K562 (cell line): ENCODE data around the gene PPT1. TPM values are rescaled to one million over a fixed set of nuclear protein-coding genes. Genes with fewer than 3 reads are reported as not detected.

Experiments
- ARID2 ChIP-seq: fragments of 450-650 bp; IDR thresholded peaks from 2 replicates; pipeline ENCODE4 v1.6.1; 2017; ENCODE audit warnings: antibody characterized with exemption, mild to moderate bottlenecking
- CEBPB ChIP-seq: fragments of 450-650 bp; IDR thresholded peaks from 2 replicates; pipeline ENCODE4 v1.6.1; 2016; ENCODE audit warnings: missing genetic modification characterization, missing compliant biosample characterization
- FOS ChIP-seq: IDR thresholded peaks from 3 replicates; pipeline ENCODE4 v1.6.1; 2011; ENCODE audit not compliant: insufficient read length; ENCODE audit errors: extremely low read depth
- HEY1 ChIP-seq: fragments of 250-450 bp; sonication (Bioruptor Pico); IDR thresholded peaks from 2 replicates; pipeline ENCODE4 v1.5.0; 2020; ENCODE audit warnings: mild to moderate bottlenecking, moderate library complexity, borderline replicate concordance
- KDM2B ChIP-seq: fragments of 250-450 bp; sonication (Bioruptor Pico); IDR thresholded peaks from 2 replicates; pipeline ENCODE4 v1.8.0; 2021; ENCODE audit warnings: mild to moderate bottlenecking, moderate library complexity
- MCM2 ChIP-seq: fragments of 450-650 bp; IDR thresholded peaks from 2 replicates; pipeline ENCODE4 v1.6.1; 2017; ENCODE audit warnings: low read depth, mild to moderate bottlenecking
- MYC ChIP-seq, 2 experiments: fragments of 250-450 bp in 1 of 2; sonication (Bioruptor Pico) in 1 of 2; IDR thresholded peaks; 2 replicates each; pipeline versions ENCODE4 v1.5.1 to v1.6.1; 2012 to 2021; ENCODE audit warnings: low read depth in 2 of 2, borderline replicate concordance in 1 of 2, improper control_type of control experiment in 1 of 2, low read length in 1 of 2, mild to moderate bottlenecking in 1 of 2, moderate library complexity in 1 of 2
- NR2C2 ChIP-seq, 2 experiments: fragments of 200-800 bp in 1 of 2; sonication (Bioruptor generic) in 1 of 2; sonication (generic) in 1 of 2; formaldehyde crosslinking in 1 of 2; IDR thresholded peaks; 2 replicates each; pipeline versions ENCODE4 v1.6.1 to v1.8.0; 2016 to 2022; ENCODE audit warnings: mild to moderate bottlenecking in 1 of 2, missing compliant biosample characterization in 1 of 2, missing genetic modification characterization in 1 of 2, missing genetic modification reagents in 1 of 2
- POLR3A ChIP-seq: IDR thresholded peaks from 2 replicates; pipeline ENCODE4 v1.6.1; 2011; ENCODE audit warnings: borderline replicate concordance, mild to moderate bottlenecking, moderate library complexity; ENCODE audit not compliant: insufficient read length, insufficient read depth; ENCODE audit errors: extremely low read depth
- RBBP5 ChIP-seq: fragments of 200-600 bp; sonication (generic); IDR thresholded peaks from 2 replicates; pipeline ENCODE4 v1.6.1; 2012; ENCODE audit warnings: borderline replicate concordance, mild to moderate bottlenecking, low read length, control low read depth, inconsistent platforms; ENCODE audit not compliant: insufficient read depth, poor library complexity, severe bottlenecking
- RFX7 ChIP-seq: fragments of 250-450 bp; sonication (Bioruptor Pico); IDR thresholded peaks from 2 replicates; pipeline ENCODE4 v1.5.1; 2021; ENCODE audit warnings: mild to moderate bottlenecking
- SP1 ChIP-seq: sonication (generic); formaldehyde crosslinking; IDR thresholded peaks from 2 replicates; pipeline ENCODE4 v1.8.1; 2022; ENCODE audit warnings: mild to moderate bottlenecking, missing genetic modification reagents
- TAF15 ChIP-seq: fragments of 200-400 bp; formaldehyde crosslinking; IDR thresholded peaks from 2 replicates; pipeline ENCODE4 v1.6.1; 2017; ENCODE audit warnings: mild to moderate bottlenecking, low read depth, low read length, moderate library complexity
- TBP ChIP-seq: optimal IDR thresholded peaks from 2 replicates; pipeline ENCODE3; 2011; ENCODE audit warnings: low read depth, low read length, improper control_type of control experiment
- TEAD1 ChIP-seq, 2 experiments: fragments of 450-650 bp in 1 of 2; sonication (generic) in 1 of 2; formaldehyde crosslinking; IDR thresholded peaks; 2 replicates each; pipeline versions ENCODE4 v1.4.0 to v1.8.0; 2020 to 2022; ENCODE audit warnings: mild to moderate bottlenecking in 2 of 2, missing genetic modification reagents in 1 of 2
- YBX1 ChIP-seq: fragments of 450-650 bp; IDR thresholded peaks from 2 replicates; pipeline ENCODE4 v1.7.1; 2016; ENCODE audit warnings: mild to moderate bottlenecking
- ZBTB49 ChIP-seq: sonication (generic); formaldehyde crosslinking; IDR thresholded peaks from 2 replicates; pipeline ENCODE4 v1.8.0; 2022; ENCODE audit warnings: missing genetic modification reagents, mild to moderate bottlenecking, borderline replicate concordance
- ZFP36 ChIP-seq: fragments of 150-350 bp; IDR thresholded peaks from 2 replicates; pipeline ENCODE4 v1.6.1; 2018; ENCODE audit warnings: low read length, low read depth; ENCODE audit not compliant: partially characterized antibody
- ZNF140 ChIP-seq: fragments of 250-450 bp; sonication (Bioruptor Pico); IDR thresholded peaks from 2 replicates; pipeline ENCODE4 v1.8.0; 2021; ENCODE audit warnings: moderate library complexity, mild to moderate bottlenecking, inconsistent platforms
- ZNF217 ChIP-seq: sonication (generic); formaldehyde crosslinking; IDR thresholded peaks from 2 replicates; pipeline ENCODE4 v1.8.0; 2022; ENCODE audit warnings: mild to moderate bottlenecking, missing genetic modification reagents
- ZNF224 ChIP-seq: sonication (generic); formaldehyde crosslinking; IDR thresholded peaks from 2 replicates; pipeline ENCODE4 v1.8.0; 2022; ENCODE audit warnings: mild to moderate bottlenecking, missing genetic modification reagents
- ZNF589 ChIP-seq: fragments of 200-800 bp; sonication (Bioruptor generic); IDR thresholded peaks from 2 replicates; pipeline ENCODE4 v1.6.1; 2016; ENCODE audit warnings: low read depth, missing genetic modification characterization, missing compliant biosample characterization
- ZNF696 ChIP-seq: fragments of 250-450 bp; sonication (Bioruptor Pico); conservative IDR thresholded peaks from 2 replicates; pipeline ENCODE4 v1.4.0; 2020; ENCODE audit warnings: mild to moderate bottlenecking, moderate library complexity
- polyA plus RNA-seq, 8 experiments: library from polyadenylated mRNA; depleted of rRNA in 4 of 8; stranded (reverse) in 5 of 8; unstranded in 3 of 8; fragments of >200 nt; fragmentation: Nextera tagmentation in 2 of 8; fragmentation: Illumina TruSeq in 1 of 8; extraction: Ambion mirVana in 2 of 8; extraction: Trizol in 1 of 8; gene quantifications; 2 replicates each; pipeline versions ENCODE4 v1.2.1 to v1.2.3, GENCODE V29; 2011 to 2014; ENCODE audit warnings: inconsistent platforms in 1 of 8, missing spikeins in 1 of 8
- total RNA-seq, 7 experiments: library from RNA; depleted of rRNA in 6 of 7; stranded (reverse); fragments of >200 nt in 6 of 7; fragmentation: Illumina TruSeq in 2 of 7; extraction: Trizol in 2 of 7; gene quantifications; 2 replicates each; pipeline versions ENCODE4 v1.2.1 to v1.2.3, GENCODE V29; 2011 to 2021; ENCODE audit warnings: low replicate concordance in 1 of 7
- TF ChIP-seq, protein P1 (sequence below): fragments of 250-450 bp; sonication (Bioruptor Pico); IDR thresholded peaks from 2 replicates; pipeline ENCODE4 v1.8.0; 2021; ENCODE audit warnings: moderate library complexity, mild to moderate bottlenecking, inconsistent platforms
- TF ChIP-seq, protein P2 (sequence below): sonication (generic); formaldehyde crosslinking; IDR thresholded peaks from 2 replicates; pipeline ENCODE4 v1.8.0; 2022; ENCODE audit warnings: mild to moderate bottlenecking, missing genetic modification reagents

The PPT1 gene
- total and polyA plus RNA-seq, 9 of the 15 experiments (the other 6 are each of a cell fraction or from before 2014, with no cell fraction given), result 72.2 to 285 (median 143) TPM

DNA sequence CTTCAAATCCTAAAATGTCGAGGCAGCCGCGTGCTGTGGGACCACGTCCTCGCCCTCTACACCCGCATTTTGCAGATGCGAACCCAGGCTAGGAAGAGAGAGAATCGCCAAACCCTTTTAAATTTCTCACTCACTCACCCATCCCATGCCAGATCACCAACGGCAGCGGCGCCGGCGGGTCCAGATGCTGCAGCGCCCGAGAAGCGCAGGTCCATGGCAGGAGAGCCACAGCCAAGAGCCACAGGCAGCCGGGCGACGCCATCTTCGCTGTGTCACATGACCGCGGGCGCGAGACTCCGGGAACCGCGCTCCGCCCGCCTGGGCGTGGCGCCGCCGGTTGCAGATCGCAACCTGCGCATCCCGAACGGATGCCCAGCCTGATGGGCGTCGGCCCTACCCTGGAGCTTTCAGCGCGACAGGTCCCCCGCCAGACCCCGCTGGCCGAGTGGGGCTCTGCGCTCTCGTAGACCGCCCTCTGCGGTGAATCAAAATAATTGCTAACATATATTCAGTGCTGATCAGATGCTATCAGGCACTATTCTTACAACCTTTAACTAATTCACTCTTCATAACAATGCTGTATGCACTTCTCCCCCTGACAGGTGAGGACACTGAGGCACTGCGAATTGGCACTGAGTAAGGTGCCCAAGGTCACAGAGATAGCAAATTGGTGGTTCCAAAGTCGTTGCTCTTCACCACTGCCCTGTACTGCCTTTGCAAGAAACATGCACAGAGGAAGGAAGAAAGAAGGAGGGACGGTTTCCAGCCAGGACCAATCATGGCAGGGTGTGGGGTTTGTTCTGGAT is at the start of gene PPT1 (continued):
- TF ChIP-seq RBBP5, result peak; percentile 96
- TF ChIP-seq, protein P1, sequence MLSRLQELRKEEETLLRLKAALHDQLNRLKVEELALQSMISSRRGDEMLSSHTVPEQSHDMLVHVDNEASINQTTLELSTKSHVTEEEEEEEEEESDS (CRISPR knock-in tag), result no peak
- TF ChIP-seq ZFP36, result peak; percentile 14
- TF ChIP-seq ZNF224 (CRISPR knock-in tag), result peak; percentile 98
- peak; percentile 98 for TF ChIP-seq ZBTB49
- no peak for TF ChIP-seq CEBPB (tag)
- no peak for TF ChIP-seq ARID2
- TF ChIP-seq HEY1 (CRISPR knock-in tag), result no peak
- peak; percentile 52 to 90; a peak in 3 of 4 replicates for TF ChIP-seq TEAD1 (CRISPR knock-in tag; IDR thresholded peaks at IDR 0.05)
- TF ChIP-seq TBP, result peak; percentile 91
- peak; percentile 87; the same call in 1 of the 2 replicates for TF ChIP-seq ZNF217 (CRISPR knock-in tag)
- peak; percentile 87 for TF ChIP-seq NR2C2 (CRISPR knock-in tag; IDR thresholded peaks at IDR 0.05)
- TF ChIP-seq NR2C2 (tag; IDR thresholded peaks at IDR 0.05), result no peak; the same call in 1 of the 2 replicates
- TF ChIP-seq MCM2, result no peak
- TF ChIP-seq MYC (IDR thresholded peaks at IDR 0.05; ENCODE audit: low read depth, low read length), result peak; percentile 82
- no peak for TF ChIP-seq MYC (CRISPR knock-in tag; IDR thresholded peaks at IDR 0.05; ENCODE audit: borderline replicate concordance, low read depth)
- no peak for TF ChIP-seq ZNF696 (CRISPR knock-in tag)
- TF ChIP-seq POLR3A, result no peak
- no peak for TF ChIP-seq YBX1
- TF ChIP-seq SP1 (CRISPR knock-in tag), result peak; percentile 62
- TF ChIP-seq ZNF589 (CRISPR knock-in tag), result peak; percentile 66; the same call in 1 of the 2 replicates
- TF ChIP-seq RFX7 (CRISPR knock-in tag), result no peak
- TF ChIP-seq, protein P2, sequence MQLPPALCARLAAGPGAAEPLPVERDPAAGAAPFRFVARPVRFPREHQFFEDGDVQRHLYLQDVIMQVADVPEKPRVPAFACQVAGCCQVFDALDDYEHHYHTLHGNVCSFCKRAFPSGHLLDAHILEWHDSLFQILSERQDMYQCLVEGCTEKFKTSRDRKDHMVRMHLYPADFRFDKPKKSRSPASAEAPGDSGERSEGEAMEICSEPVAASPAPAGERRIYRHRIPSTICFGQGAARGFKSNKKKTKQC (CRISPR knock-in tag), result peak; percentile 99
- TF ChIP-seq ZNF140, result no peak
- TF ChIP-seq KDM2B, result no peak
- no peak for TF ChIP-seq FOS
- TF ChIP-seq TAF15, result no peak
